H1 (cell line): ENCODE measurements around the gene FGD4.

Experiments used
- CTCF ChIP-seq, 3 experiments: IDR thresholded peaks; 1 replicate in 2 of 3; 2 replicates in 1 of 3; pipeline versions ENCODE4 v1.5.1 to v1.6.1; 2011; ENCODE audit warnings: low read length in 3 of 3, mild to moderate bottlenecking in 3 of 3, inconsistent platforms in 2 of 3, low read depth in 1 of 3, moderate library complexity in 1 of 3; ENCODE audit not compliant: insufficient read depth in 1 of 3; ENCODE audit errors: control extremely low read depth in 1 of 3
- EP300 ChIP-seq, 2 experiments: IDR thresholded peaks; 1 replicate in 1 of 2; 2 replicates in 1 of 2; pipeline ENCODE4 v1.6.1; 2011 to 2012; ENCODE audit warnings: low read depth in 2 of 2, low read length in 2 of 2, mild to moderate bottlenecking in 2 of 2, borderline replicate concordance in 1 of 2, inconsistent platforms in 1 of 2, moderate library complexity in 1 of 2
- SP1 ChIP-seq: IDR thresholded peaks from 2 replicates; pipeline ENCODE4 v1.6.1; 2011; ENCODE audit warnings: low read depth, low read length

- TF ChIP-seq SP1 (no peak), CTCF (IDR thresholded peaks at IDR 0.05; ENCODE audit: control extremely low read depth in 1 of 3, insufficient read depth in 1 of 3, low read depth in 1 of 3, low read length in 3 of 3) (no peak), EP300 (IDR thresholded peaks at IDR 0.05; ENCODE audit: borderline replicate concordance in 1 of 2, low read depth in 2 of 2, low read length in 2 of 2) (no peak)
Observed at GRCh38 chr12:32397696-32398095, 1.7 kb upstream of the FGD4 start.
